ENCODE data around the gene CNTN1.

The CNTN1 gene

GRCh38 chr12:40691913-40692764 lies at the start of gene CNTN1:
Gene CNTN1 (plus strand): TSS chr12:40692439.
- DNase-seq (ENCODE audit: low read depth in 1 of 2, low spot score in 1 of 2), result no peak

DNA sequence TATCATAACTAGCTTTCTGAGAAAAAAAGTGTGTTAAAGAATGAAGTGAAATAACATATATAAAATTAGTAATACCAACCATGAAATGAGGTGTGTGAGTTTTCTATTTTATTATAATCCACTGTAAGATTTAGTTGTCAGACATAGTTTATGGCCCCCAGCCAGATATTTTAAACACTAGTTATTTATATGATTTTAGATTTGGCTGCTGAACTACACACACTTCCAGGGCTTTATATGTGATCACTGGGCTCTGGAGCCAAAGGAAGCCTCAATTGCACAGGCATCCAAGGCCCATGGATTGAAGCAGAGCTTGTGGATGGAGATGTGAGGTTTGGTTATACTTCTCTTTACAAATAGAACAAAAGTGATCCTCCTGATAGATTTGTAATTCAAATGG lies 48.7 kb upstream of the CNTN1 start:
- no peak for DNase-seq (ENCODE audit: low read depth in 1 of 2, low spot score in 1 of 2)

- DNase-seq (ENCODE audit: low read depth in 1 of 2, low spot score in 1 of 2), result no peak
Measured at GRCh38 chr12:40643976-40644375, 48.3 kb upstream of the CNTN1 start.

DNA sequence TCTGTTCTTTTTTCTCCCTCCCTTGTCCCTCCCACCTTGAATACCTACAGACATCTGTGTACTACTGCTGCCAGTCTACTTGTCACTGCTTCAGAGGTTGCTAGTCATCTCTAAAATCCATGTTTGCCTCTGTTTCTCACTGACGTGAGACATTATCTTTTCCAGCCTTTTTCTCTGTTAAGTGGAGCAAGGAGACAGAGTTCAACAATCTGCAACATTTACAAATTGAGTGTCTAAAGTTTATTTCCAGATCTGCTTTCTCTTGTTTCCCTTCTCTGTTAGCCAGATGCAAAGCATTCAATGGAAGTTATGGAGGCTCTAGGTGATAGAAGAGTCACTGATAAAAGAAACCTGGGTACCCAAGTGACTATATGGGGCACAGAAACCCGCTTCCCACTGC lies 47.5 kb upstream of the CNTN1 start:
- no peak for DNase-seq (ENCODE audit: low read depth in 1 of 2, low spot score in 1 of 2)

- DNase-seq (ENCODE audit: low read depth in 1 of 2, low spot score in 1 of 2), result no peak
Measured at GRCh38 chr12:40645361-40645760, 46.9 kb upstream of the CNTN1 start.

GRCh38 chr12:40646456-40646855 lies 45.8 kb upstream of the CNTN1 start:
- DNase-seq (ENCODE audit: low read depth in 1 of 2, low spot score in 1 of 2), result no peak

GRCh38 chr12:40646911-40647310 lies 45.3 kb upstream of the CNTN1 start:
- no peak for DNase-seq (ENCODE audit: low read depth in 1 of 2, low spot score in 1 of 2)

- no peak for DNase-seq (ENCODE audit: low read depth in 1 of 2, low spot score in 1 of 2)
Measured at GRCh38 chr12:40647651-40648050, 44.6 kb upstream of the CNTN1 start.

DNA sequence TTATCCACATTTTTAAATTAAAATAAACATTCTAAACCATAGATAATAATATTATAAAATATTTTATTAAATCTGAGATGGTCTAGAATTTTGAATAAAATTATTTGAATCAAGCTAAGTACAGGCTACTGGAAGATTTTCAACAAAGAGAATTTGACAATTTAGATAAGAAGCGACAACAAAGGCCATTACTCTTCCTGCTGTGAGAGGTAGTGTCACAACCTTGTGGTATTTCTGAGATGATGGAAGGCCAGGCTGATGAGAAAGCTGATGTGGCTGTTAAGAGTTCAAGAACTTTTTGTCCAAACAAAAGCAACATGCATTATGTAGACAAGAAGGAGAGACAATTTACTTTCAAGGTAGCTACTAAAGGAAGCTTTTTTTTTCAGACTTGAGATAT lies 43.7 kb upstream of the CNTN1 start:
- no peak for DNase-seq (ENCODE audit: low read depth in 1 of 2, low spot score in 1 of 2)

- no peak for DNase-seq (ENCODE audit: low read depth in 1 of 2, low spot score in 1 of 2)
Measured at GRCh38 chr12:40650038-40650704, 42.1 kb upstream of the CNTN1 start.

- DNase-seq (ENCODE audit: low read depth in 1 of 2, low spot score in 1 of 2), result no peak
Measured at GRCh38 chr12:40655451-40655850, 36.8 kb upstream of the CNTN1 start.

GRCh38 chr12:40662366-40662765 lies 29.9 kb upstream of the CNTN1 start:
- no peak for DNase-seq (ENCODE audit: low read depth in 1 of 2, low spot score in 1 of 2)

DNA sequence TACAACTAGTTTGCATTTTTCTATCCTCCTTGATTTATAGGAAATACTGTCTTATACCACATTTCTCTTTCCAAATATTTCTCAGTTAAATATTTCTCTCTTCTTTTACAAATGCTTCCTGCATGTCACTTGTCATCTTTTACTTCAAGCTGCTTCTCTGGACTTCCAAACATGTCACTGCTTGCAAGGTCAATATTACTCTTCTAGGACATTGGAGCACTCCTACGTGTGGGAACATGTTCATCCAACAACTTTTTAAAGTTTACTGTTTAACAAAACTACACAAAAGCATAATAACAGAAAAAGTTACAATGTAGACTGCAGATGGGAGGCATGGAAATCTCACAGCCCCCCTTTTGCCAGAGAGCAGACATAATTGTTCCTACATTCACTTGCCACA lies 28.5 kb upstream of the CNTN1 start:
- DNase-seq (ENCODE audit: low read depth in 1 of 2, low spot score in 1 of 2), result no peak

- no peak for DNase-seq (ENCODE audit: low read depth in 1 of 2, low spot score in 1 of 2)
Measured at GRCh38 chr12:40668099-40668529, 24.1 kb upstream of the CNTN1 start.

DNA sequence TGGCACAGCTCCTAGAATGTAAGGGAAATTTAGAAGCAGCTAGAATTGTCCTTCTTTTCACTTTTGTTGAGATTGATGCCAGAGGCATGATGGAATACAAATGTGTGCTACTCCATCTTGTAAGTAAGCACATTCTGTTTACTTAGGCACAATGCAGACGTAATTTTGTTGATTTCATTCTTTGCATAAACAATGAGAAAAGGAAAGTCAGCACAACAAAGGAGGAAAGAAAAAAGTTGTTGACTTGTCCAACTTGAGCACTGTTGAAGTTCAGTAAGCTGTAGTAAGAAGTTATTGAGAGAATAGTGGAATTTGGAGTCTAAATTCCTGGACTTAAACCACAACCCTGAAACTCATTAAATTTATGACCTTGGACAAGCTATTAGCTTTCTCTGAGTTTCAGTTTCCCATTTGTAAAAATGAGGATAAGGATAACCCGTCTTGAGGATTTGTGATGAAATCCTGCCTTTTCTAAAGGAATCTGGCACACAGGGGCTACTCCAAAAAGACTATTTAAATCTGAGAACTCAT lies 19.4 kb upstream of the CNTN1 start:
- DNase-seq (ENCODE audit: low read depth in 1 of 2, low spot score in 1 of 2), result no peak

GRCh38 chr12:40681148-40681547 lies 11.1 kb upstream of the CNTN1 start:
- no peak for DNase-seq (ENCODE audit: low read depth in 1 of 2, low spot score in 1 of 2)

DNA sequence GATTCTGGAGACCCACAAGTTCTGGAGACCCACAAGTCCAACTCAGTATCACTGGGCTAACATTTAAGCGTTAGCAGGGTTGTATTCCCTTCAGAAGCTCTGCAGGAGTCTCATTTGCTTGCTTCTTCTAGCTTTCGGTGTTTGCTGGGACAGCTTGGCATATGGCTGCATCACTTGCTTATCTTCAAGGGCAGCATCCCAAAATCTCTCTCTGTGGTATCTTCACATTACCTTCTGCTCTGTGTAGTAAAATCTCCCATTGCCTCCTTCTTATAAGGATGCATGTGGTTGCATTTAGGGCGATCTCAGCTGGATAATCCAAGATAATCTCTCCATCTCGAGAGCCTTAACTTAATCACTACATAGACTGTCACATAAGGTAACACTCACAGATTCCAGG lies 7.3 kb upstream of the CNTN1 start:
- DNase-seq (ENCODE audit: low read depth in 1 of 2, low spot score in 1 of 2), result no peak

- no peak for DNase-seq (ENCODE audit: low read depth in 1 of 2, low spot score in 1 of 2)
Measured at GRCh38 chr12:40688085-40688725, 4.0 kb upstream of the CNTN1 start.

GRCh38 chr12:40689576-40689975 lies 2.7 kb upstream of the CNTN1 start:
- DNase-seq (ENCODE audit: low read depth in 1 of 2, low spot score in 1 of 2), result no peak

GRCh38 chr12:40692765-40693206 lies 547 bp downstream of the CNTN1 start:
- DNase-seq (ENCODE audit: low read depth in 1 of 2, low spot score in 1 of 2), result no peak

DNA sequence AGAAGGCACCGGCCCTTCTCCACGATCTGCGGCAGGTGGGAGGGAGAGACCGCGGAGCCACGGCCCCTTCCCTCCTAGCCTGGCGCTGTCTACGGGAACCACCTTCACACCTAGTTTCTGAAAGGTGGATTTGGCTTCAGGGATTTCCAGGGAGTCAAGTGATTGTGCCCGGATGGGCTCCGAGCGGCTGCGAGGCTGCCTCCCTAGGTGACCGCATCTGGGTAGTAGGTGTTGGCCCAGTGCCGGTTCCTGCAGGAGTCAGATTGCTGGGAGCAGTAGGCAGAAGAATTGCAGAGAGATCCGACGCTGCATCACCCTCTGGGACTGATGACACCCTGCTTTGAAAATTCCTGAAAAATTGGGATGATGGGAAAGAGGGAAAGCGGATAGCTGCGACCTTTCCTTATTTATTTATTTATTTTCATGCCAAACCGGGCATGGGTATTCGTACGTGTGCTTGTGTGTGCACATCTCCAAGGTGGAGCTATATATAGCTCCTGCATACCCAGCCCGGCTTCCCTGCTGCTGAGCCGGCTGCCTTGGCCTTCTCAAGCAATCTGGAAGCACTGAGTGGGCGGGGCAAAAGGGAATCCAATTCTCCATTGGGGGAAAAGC lies 1.1 kb downstream of the CNTN1 start:
- no peak for DNase-seq (ENCODE audit: low read depth in 1 of 2, low spot score in 1 of 2)

All from stimulated activated CD4-positive, alpha-beta T cell treated with anti-CD3 and anti-CD28 coated beads, Interleukin-15, amount 100 ng/mL, for 1 hour (primary cell).